ENCODE measurements around the gene GALK2. TPM values are rescaled to one million over a fixed set of nuclear protein-coding genes. Genes with fewer than 3 reads are reported as not detected.

Gene GALK2
- total RNA-seq, 1 experiment from 2014 or later: 35.0 TPM

DNA sequence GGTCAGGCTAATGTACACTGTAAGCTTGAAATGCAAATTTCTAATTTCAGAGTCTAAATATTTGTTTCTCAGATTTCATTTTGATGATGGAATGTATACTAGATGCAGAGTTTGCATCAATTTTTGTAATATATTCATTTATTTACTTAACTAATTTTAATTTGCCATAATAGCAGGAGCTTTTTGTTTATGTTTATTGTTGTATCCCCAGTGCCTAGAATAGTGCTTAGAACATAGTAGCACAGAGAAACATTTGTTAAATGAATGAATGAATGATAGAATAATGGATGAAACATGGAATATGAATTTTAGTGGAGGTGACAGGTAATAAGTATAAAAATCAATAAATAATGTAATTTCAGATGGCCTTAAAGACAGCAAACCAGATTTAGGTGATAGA lies 5.2 kb upstream of the GALK2 start:
- Histone ChIP-seq H3K36me3 (ENCODE audit: control insufficient read depth, insufficient read depth, low read length) (no peaks in the 10 kb centered on the region), H3K27ac (ENCODE audit: low read length) (no peak overlapping the region), H3K4me3 (ENCODE audit: low read depth in 2 of 2, low read length in 2 of 2) (no peak overlapping the region), H3K4me1 (ENCODE audit: control insufficient read depth, insufficient read depth, low read length) (peaks cover 7% of the 10 kb centered on the region), H3K9me3 (ENCODE audit: control insufficient read depth, insufficient read depth, low read depth, low read length) (no peaks in the 10 kb centered on the region), H3K27me3 (ENCODE audit: control insufficient read depth, insufficient read depth, low read length) (no peaks in the 10 kb centered on the region)
- intact Hi-C loops (cut with micrococcal nuclease; ENCODE audit: unreplicated experiment): no loop called here
- no peak for ATAC-seq
- no TSS peak for BruUV-seq (replicated peaks)
- in situ Hi-C loops (cut with HindIII; ENCODE audit: low pct_unique_long_range_greater_than_20kb, low sequenced_read_pairs): no loop called here
- ChIA-PET CTCF (no interaction called here), POLR2A (no interaction called here)
- no peak for DNase-seq (ENCODE audit: low read depth, low spot score)
- TF ChIP-seq TCF7L2 (IDR thresholded peaks at IDR 0.05; ENCODE audit: low read depth, low read length) (no peak), CTCF (IDR thresholded peaks at IDR 0.05) (no peak), SIN3A (IDR thresholded peaks at IDR 0.05; ENCODE audit: borderline replicate concordance, insufficient read depth, low read depth, low read length) (no peak), POLR2AphosphoS5 (IDR thresholded peaks at IDR 0.05; ENCODE audit: low read depth, low read length) (no peak), REST (IDR thresholded peaks at IDR 0.05; ENCODE audit: insufficient read depth in 1 of 2, low read depth in 2 of 2, low read length in 1 of 2) (no peak)

- ChIA-PET CTCF (no interaction called here), POLR2A (no interaction called here)
- no peaks in the 10 kb centered on the region for H3K36me3 ChIP-seq (ENCODE audit: control insufficient read depth, insufficient read depth, low read length)
- no TSS peak for BruUV-seq (replicated peaks)
- no peaks in the 10 kb centered on the region for H3K9me3 ChIP-seq (ENCODE audit: control insufficient read depth, insufficient read depth, low read depth, low read length)
- TF ChIP-seq CTCF (IDR thresholded peaks at IDR 0.05): no peak
- in situ Hi-C loops (cut with HindIII; ENCODE audit: low pct_unique_long_range_greater_than_20kb, low sequenced_read_pairs) (no loop called here), intact Hi-C loops (cut with micrococcal nuclease; ENCODE audit: unreplicated experiment) (no loop called here)
- no peaks in the 10 kb centered on the region for H3K27me3 ChIP-seq (ENCODE audit: control insufficient read depth, insufficient read depth, low read length)
- no peak overlapping the region for H3K4me3 ChIP-seq (ENCODE audit: low read depth in 2 of 2, low read length in 2 of 2)
- DNase-seq (ENCODE audit: low read depth, low spot score) (no peak), ATAC-seq (no peak)
- peaks cover 15% of the 10 kb centered on the region for H3K4me1 ChIP-seq (ENCODE audit: control insufficient read depth, insufficient read depth, low read length)
- H3K27ac ChIP-seq (ENCODE audit: low read length): no peak overlapping the region
Measured at GRCh38 chr15:49168016-49168415, 2.0 kb upstream of the GALK2 start.

DNA sequence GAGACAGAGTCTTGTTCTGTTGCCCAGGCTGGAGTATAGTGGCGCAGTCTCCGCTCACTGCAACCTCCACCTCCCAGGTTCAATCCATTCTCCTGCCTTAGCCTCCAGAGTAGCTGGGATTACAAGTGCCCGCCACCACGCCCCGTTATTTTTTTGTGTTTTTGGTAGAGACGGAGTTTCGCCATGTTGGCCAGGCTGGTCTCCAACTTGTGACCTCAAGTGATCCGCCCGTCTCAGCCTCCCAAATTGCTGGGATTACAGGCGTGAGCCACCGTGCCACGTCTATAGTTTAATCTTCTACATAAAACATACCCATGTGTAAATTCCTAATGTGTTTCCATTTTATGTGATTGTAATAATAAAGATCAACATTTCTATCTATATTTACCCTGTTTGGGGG lies 1.7 kb downstream of the GALK2 start:
- ATAC-seq (no peak), DNase-seq (ENCODE audit: low read depth, low spot score) (no peak)
- in situ Hi-C loops (cut with HindIII; ENCODE audit: low pct_unique_long_range_greater_than_20kb, low sequenced_read_pairs) (no loop called here), intact Hi-C loops (cut with micrococcal nuclease; ENCODE audit: unreplicated experiment) (no loop called here)
- Histone ChIP-seq H3K27ac (ENCODE audit: low read length) (peak overlapping the region; percentile 98), H3K4me3 (ENCODE audit: low read depth in 2 of 2, low read length in 2 of 2) (peak overlapping the region; percentile 91 to 98), H3K36me3 (ENCODE audit: control insufficient read depth, insufficient read depth, low read length) (no peaks in the 10 kb centered on the region), H3K9me3 (ENCODE audit: control insufficient read depth, insufficient read depth, low read depth, low read length) (no peaks in the 10 kb centered on the region), H3K27me3 (ENCODE audit: control insufficient read depth, insufficient read depth, low read length) (no peaks in the 10 kb centered on the region), H3K4me1 (ENCODE audit: control insufficient read depth, insufficient read depth, low read length) (peaks cover 15% of the 10 kb centered on the region)
- no TSS peak for BruUV-seq (replicated peaks)
- POLR2A ChIA-PET: interaction anchor here (0.6 to 0.7 kb wide), 2 partner anchors 29 to 248 kb away, joined by 3 to 5 read pairs; no protein-coding TSS in a partner anchor
- CTCF ChIA-PET: no interaction called here
- TF ChIP-seq POLR2AphosphoS5 (IDR thresholded peaks at IDR 0.05; ENCODE audit: low read depth, low read length) (no peak), TCF7L2 (IDR thresholded peaks at IDR 0.05; ENCODE audit: low read depth, low read length) (no peak), SIN3A (IDR thresholded peaks at IDR 0.05; ENCODE audit: borderline replicate concordance, insufficient read depth, low read depth, low read length) (no peak), CTCF (IDR thresholded peaks at IDR 0.05) (no peak), REST (IDR thresholded peaks at IDR 0.05; ENCODE audit: insufficient read depth in 1 of 2, low read depth in 2 of 2, low read length in 1 of 2) (no peak)

Data from Panc1 (cell line).